ENCODE results near the gene PMM1. TPM values are rescaled to one million over a fixed set of nuclear protein-coding genes. Genes with fewer than 3 reads are reported as not detected.
"Not testable (repeated sequence)": the region's sequence is repeated elsewhere in the genome, so short reads cannot be mapped to it uniquely, and the experiment has no call there.

Gene PMM1
- total RNA-seq, 1 donor from 2014 or later: 21.4 TPM

GRCh38 chr22:41587347-41587723 lies 2.3 kb downstream of the PMM1 start:
- no peaks in the 10 kb centered on the region for H3K27me3 Mint-ChIP-seq (ENCODE audit: insufficient read depth)
- no peak overlapping the region for H3K27ac Mint-ChIP-seq
- DNase-seq (ENCODE audit: low spot score): no peak
- H3K9me3 Mint-ChIP-seq: no peaks in the 10 kb centered on the region
- peaks cover 5% of the 10 kb centered on the region for H3K36me3 Mint-ChIP-seq (ENCODE audit: low read depth)
- peak overlapping the region; percentile 92 for H3K4me3 Mint-ChIP-seq
- H3K4me1 Mint-ChIP-seq (ENCODE audit: low read depth): peaks cover 17% of the 10 kb centered on the region
- intact Hi-C loops (cut with micrococcal nuclease): loop anchor here (5.0 kb wide), 1 partner anchor 185 kb away; no protein-coding TSS in a partner anchor

GRCh38 chr22:41585898-41586297 lies 3.7 kb downstream of the PMM1 start:
- intact Hi-C loops (cut with micrococcal nuclease): loop anchor here (5.0 kb wide), 1 partner anchor 184 kb away; no protein-coding TSS in a partner anchor
- DNase-seq (ENCODE audit: low spot score): no peak
- H3K27ac Mint-ChIP-seq: no peak overlapping the region
- H3K4me3 Mint-ChIP-seq: no peak overlapping the region
- no peaks in the 10 kb centered on the region for H3K27me3 Mint-ChIP-seq (ENCODE audit: insufficient read depth)
- H3K36me3 Mint-ChIP-seq (ENCODE audit: low read depth): peaks cover 5% of the 10 kb centered on the region
- H3K9me3 Mint-ChIP-seq: no peaks in the 10 kb centered on the region
- H3K4me1 Mint-ChIP-seq (ENCODE audit: low read depth): peaks cover 17% of the 10 kb centered on the region

GRCh38 chr22:41584881-41585280 lies 4.8 kb downstream of the PMM1 start:
- H3K4me1 Mint-ChIP-seq (ENCODE audit: low read depth): peaks cover 17% of the 10 kb centered on the region
- H3K36me3 Mint-ChIP-seq (ENCODE audit: low read depth): peaks cover 5% of the 10 kb centered on the region
- DNase-seq (ENCODE audit: low spot score): no peak
- H3K4me3 Mint-ChIP-seq: no peak overlapping the region
- H3K9me3 Mint-ChIP-seq: no peaks in the 10 kb centered on the region
- intact Hi-C loops (cut with micrococcal nuclease): loop anchor here (5.0 kb wide), 1 partner anchor 183 kb away; no protein-coding TSS in a partner anchor
- H3K27me3 Mint-ChIP-seq (ENCODE audit: insufficient read depth): no peaks in the 10 kb centered on the region
- H3K27ac Mint-ChIP-seq: peak overlapping the region; percentile 4

GRCh38 chr22:41582694-41583093 lies 6.9 kb downstream of the PMM1 start:
- intact Hi-C loops (cut with micrococcal nuclease): no loop called here

GRCh38 chr22:41579997-41580355 lies 9.7 kb downstream of the PMM1 start:
- Mint-ChIP-seq H3K4me3 (no peak overlapping the region), H3K36me3 (ENCODE audit: low read depth) (peaks cover 11% of the 10 kb centered on the region), H3K27ac (no peak overlapping the region), H3K9me3 (no peaks in the 10 kb centered on the region), H3K4me1 (ENCODE audit: low read depth) (no peaks in the 10 kb centered on the region), H3K27me3 (ENCODE audit: insufficient read depth) (no peaks in the 10 kb centered on the region)
- no peak for DNase-seq (ENCODE audit: low spot score)
- intact Hi-C loops (cut with micrococcal nuclease): no loop called here

More at GRCh38 chr22:41582694-41583093, 6.9 kb downstream of the PMM1 start:
- Mint-ChIP-seq H3K4me1 (ENCODE audit: low read depth) (peaks cover 3% of the 10 kb centered on the region), H3K27ac (no peak overlapping the region), H3K27me3 (ENCODE audit: insufficient read depth) (no peaks in the 10 kb centered on the region), H3K36me3 (ENCODE audit: low read depth) (peaks cover 8% of the 10 kb centered on the region), H3K9me3 (no peaks in the 10 kb centered on the region), H3K4me3 (no peak overlapping the region)
- no peak for DNase-seq (ENCODE audit: low spot score)

GRCh38 chr22:41579297-41579996 lies 10.2 kb downstream of the PMM1 start:
- intact Hi-C loops (cut with micrococcal nuclease): no loop called here
- Mint-ChIP-seq H3K9me3 (no peaks in the 10 kb centered on the region), H3K27ac (no peak overlapping the region), H3K4me1 (ENCODE audit: low read depth) (no peaks in the 10 kb centered on the region), H3K36me3 (ENCODE audit: low read depth) (peaks cover 10% of the 10 kb centered on the region), H3K4me3 (no peak overlapping the region), H3K27me3 (ENCODE audit: insufficient read depth) (no peaks in the 10 kb centered on the region)
- DNase-seq (ENCODE audit: low spot score): no peak

- Mint-ChIP-seq H3K27me3 (ENCODE audit: insufficient read depth) (no peaks in the 10 kb centered on the region), H3K27ac (no peak overlapping the region), H3K9me3 (no peaks in the 10 kb centered on the region), H3K4me1 (ENCODE audit: low read depth) (no peaks in the 10 kb centered on the region), H3K4me3 (no peak overlapping the region), H3K36me3 (ENCODE audit: low read depth) (peaks cover 8% of the 10 kb centered on the region)
- DNase-seq (ENCODE audit: low spot score): no peak
- intact Hi-C loops (cut with micrococcal nuclease): no loop called here
These were observed 10.8 kb downstream of the PMM1 start for GRCh38 chr22:41578818-41579217.

GRCh38 chr22:41578114-41578513 lies 11.5 kb downstream of the PMM1 start:
- no peak overlapping the region for H3K4me3 Mint-ChIP-seq
- no peak overlapping the region for H3K27ac Mint-ChIP-seq
- H3K9me3 Mint-ChIP-seq: no peaks in the 10 kb centered on the region
- peaks cover 8% of the 10 kb centered on the region for H3K36me3 Mint-ChIP-seq (ENCODE audit: low read depth)
- intact Hi-C loops (cut with micrococcal nuclease): no loop called here
- no peaks in the 10 kb centered on the region for H3K4me1 Mint-ChIP-seq (ENCODE audit: low read depth)
- no peak for DNase-seq (ENCODE audit: low spot score)
- no peaks in the 10 kb centered on the region for H3K27me3 Mint-ChIP-seq (ENCODE audit: insufficient read depth)

- intact Hi-C loops (cut with micrococcal nuclease): no loop called here
- H3K36me3 Mint-ChIP-seq (ENCODE audit: low read depth): peaks cover 5% of the 10 kb centered on the region
- H3K4me3 Mint-ChIP-seq: no peak overlapping the region
- no peaks in the 10 kb centered on the region for H3K27me3 Mint-ChIP-seq (ENCODE audit: insufficient read depth)
- no peak overlapping the region for H3K27ac Mint-ChIP-seq
- DNase-seq (ENCODE audit: low spot score): peak; percentile 22
- H3K9me3 Mint-ChIP-seq: no peaks in the 10 kb centered on the region
- H3K4me1 Mint-ChIP-seq (ENCODE audit: low read depth): no peaks in the 10 kb centered on the region
These were observed 12.8 kb downstream of the PMM1 start for GRCh38 chr22:41576877-41577276.

- Mint-ChIP-seq H3K27ac (no peak overlapping the region), H3K9me3 (no peaks in the 10 kb centered on the region)
These were observed 14.1 kb downstream of the PMM1 start for GRCh38 chr22:41575533-41575932.

GRCh38 chr22:41574847-41575381 lies 14.7 kb downstream of the PMM1 start:
- Mint-ChIP-seq H3K4me3 (no peak overlapping the region), H3K36me3 (ENCODE audit: low read depth) (peaks cover 5% of the 10 kb centered on the region), H3K27me3 (ENCODE audit: insufficient read depth) (no peaks in the 10 kb centered on the region), H3K9me3 (no peaks in the 10 kb centered on the region), H3K4me1 (ENCODE audit: low read depth) (no peaks in the 10 kb centered on the region), H3K27ac (no peak overlapping the region)
- intact Hi-C loops (cut with micrococcal nuclease): no loop called here
- DNase-seq (ENCODE audit: low spot score): no peak

More at GRCh38 chr22:41575533-41575932, 14.1 kb downstream of the PMM1 start:
- Mint-ChIP-seq H3K36me3 (ENCODE audit: low read depth) (peaks cover 5% of the 10 kb centered on the region), H3K4me1 (ENCODE audit: low read depth) (no peaks in the 10 kb centered on the region), H3K4me3 (no peak overlapping the region), H3K27me3 (ENCODE audit: insufficient read depth) (no peaks in the 10 kb centered on the region)
- intact Hi-C loops (cut with micrococcal nuclease): no loop called here
- DNase-seq (ENCODE audit: low spot score): no peak

- Mint-ChIP-seq H3K27ac (no peak overlapping the region), H3K27me3 (ENCODE audit: insufficient read depth) (no peaks in the 10 kb centered on the region), H3K9me3 (no peaks in the 10 kb centered on the region), H3K4me3 (no peak overlapping the region), H3K4me1 (ENCODE audit: low read depth) (no peaks in the 10 kb centered on the region), H3K36me3 (ENCODE audit: low read depth) (peaks cover 3% of the 10 kb centered on the region)
- intact Hi-C loops (cut with micrococcal nuclease): no loop called here
- DNase-seq (ENCODE audit: low spot score): no peak
These were observed 16.0 kb downstream of the PMM1 start for GRCh38 chr22:41573677-41574076.

GRCh38 chr22:41572305-41572704 lies 17.3 kb downstream of the PMM1 start:
- H3K27ac Mint-ChIP-seq; H3K9me3 Mint-ChIP-seq; intact Hi-C loops (cut with micrococcal nuclease); H3K4me1 Mint-ChIP-seq (ENCODE audit: low read depth); H3K27me3 Mint-ChIP-seq (ENCODE audit: insufficient read depth); H3K4me3 Mint-ChIP-seq; DNase-seq (ENCODE audit: low spot score); H3K36me3 Mint-ChIP-seq (ENCODE audit: low read depth): not testable (repeated sequence)

All from activated T-helper 1 cell treated with anti-CD3 and anti-CD28 coated beads, Interleukin-12 subunit alpha, Interleukin-12 subunit beta, Interleukin-2, Interleukin-4 antibody, amounts not matched to agents 30 ng/mL and 10 ng/mL and 1 ng/mL, durations not matched to agents 14 hours and 24 hours and 36 hours (primary cell).